ENCODE results near the gene TFDP1.

- TF ChIP-seq CTCF (IDR thresholded peaks at IDR 0.05) (no peak), TAF1 (IDR thresholded peaks at IDR 0.05; ENCODE audit: borderline replicate concordance, low read depth, low read length) (no peak), EZH2phosphoT487 (IDR thresholded peaks at IDR 0.05; ENCODE audit: borderline replicate concordance, low read depth) (no peak), GATA2 (CRISPR knock-in tag; IDR thresholded peaks at IDR 0.05) (no peak), NRF1 (IDR thresholded peaks at IDR 0.05; ENCODE audit: low read depth, low read length) (no peak), JUND (IDR thresholded peaks at IDR 0.05) (no peak), EP300 (IDR thresholded peaks at IDR 0.05; ENCODE audit: borderline replicate concordance in 1 of 2, low read depth in 1 of 2, low read length in 1 of 2) (no peak), RAD21 (IDR thresholded peaks at IDR 0.05; ENCODE audit: low read length) (no peak), FOSL2 (IDR thresholded peaks at IDR 0.05; ENCODE audit: borderline replicate concordance, low read depth) (no peak), REST (IDR thresholded peaks at IDR 0.05; ENCODE audit: low read depth, low read length) (no peak), FOXJ3 (CRISPR knock-in tag; IDR thresholded peaks at IDR 0.05) (no peak), SMC3 (IDR thresholded peaks at IDR 0.05; ENCODE audit: low read depth, low read length) (no peak), USF2 (IDR thresholded peaks at IDR 0.05; ENCODE audit: borderline replicate concordance, low read depth, low read length) (no peak), MAX (IDR thresholded peaks at IDR 0.05; ENCODE audit: low read depth) (no peak)
Observed at GRCh38 chr13:113623491-113624234, 39.1 kb downstream of the TFDP1 start.

Measured in SK-N-SH (cell line).